Lower leg skin (tissue), 4 donors: Measurements from ENCODE around the gene SETD3. TPM values are rescaled to one million over a fixed set of nuclear protein-coding genes. Genes with fewer than 3 reads are reported as not detected.

Experiments used
- DNase-seq, 2 donors: peaks; one replicate each; pipeline ENCODE4 v3.0.0-alpha.2; 2019; ENCODE audit warnings: low spot score in 2 of 2
- H3K4me3 ChIP-seq: fragments of 200-600 bp; sonication (generic); 2 replicates; pipeline ENCODE4 v1.5.1; 2017; ENCODE audit warnings: mild to moderate bottlenecking, low read depth; ENCODE audit not compliant: poor library complexity, severe bottlenecking
- CTCF ChIP-seq, 3 donors: fragments of 450-650 bp; IDR thresholded peaks; one replicate each; pipeline ENCODE4 v1.5.1; 2016; ENCODE audit warnings: antibody characterized with exemption in 3 of 3, mild to moderate bottlenecking in 3 of 3, moderate library complexity in 2 of 3
- POLR2A ChIP-seq, 2 donors: fragments of 450-650 bp; IDR thresholded peaks; one replicate each; pipeline ENCODE4 v1.6.1; 2016 to 2017; ENCODE audit warnings: antibody characterized with exemption in 2 of 2, mild to moderate bottlenecking in 1 of 2, moderate library complexity in 1 of 2
- WGBS, 2 donors: methylation state at CpG; one replicate each; pipeline ENCODE4 v1.1.5; 2018; 5-methylcytosine and 5-hydroxymethylcytosine counted together
- intact Hi-C: fragments of 100-400 bp; cut with DNase I; formaldehyde crosslinking; loops from one replicate; pipeline ENCODE4 v1.15.0; 2023; ENCODE audit warnings: low total_unique reads
- total RNA-seq, 4 donors: library from RNA; depleted of rRNA; stranded (reverse); fragments of >200 nt; gene quantifications; one replicate each; pipeline ENCODE4 v1.1.0, GENCODE V29; 2016

The SETD3 gene
- total RNA-seq, 4 donors from 2014 or later = 36.8 to 62.5 (median 47.6) TPM

- 65 to 71% methylated on average over 12 of the region's 12 CpGs for WGBS, 2 donors
- H3K4me3 ChIP-seq = no peak overlapping the region
- intact Hi-C loops = no loop called here
- TF ChIP-seq POLR2A (IDR thresholded peaks at IDR 0.05) = no peak
- TF ChIP-seq CTCF (IDR thresholded peaks at IDR 0.05) = no peak
- no peak for DNase-seq
These were observed 122.7 kb downstream of the SETD3 start for GRCh38 chr14:99357916-99358390.

- TF ChIP-seq CTCF (IDR thresholded peaks at IDR 0.05) (no peak), POLR2A (IDR thresholded peaks at IDR 0.05) (no peak)
- intact Hi-C loops = no loop called here
- DNase-seq = no peak
These were observed 123.3 kb downstream of the SETD3 start for GRCh38 chr14:99357151-99357915.

GRCh38 chr14:99356031-99356608 is 124.5 kb downstream of the SETD3 start:
- TF ChIP-seq CTCF (IDR thresholded peaks at IDR 0.05) = no peak
- TF ChIP-seq POLR2A (IDR thresholded peaks at IDR 0.05) = no peak
- H3K4me3 ChIP-seq = no peak overlapping the region
- WGBS, 2 donors = 92 to 95% methylated on average over 15 of the region's 15 CpGs
- intact Hi-C loops = no loop called here
- no peak for DNase-seq

More at GRCh38 chr14:99357151-99357915, 123.3 kb downstream of the SETD3 start:
- H3K4me3 ChIP-seq = no peak overlapping the region
- 66 to 76% methylated on average over 13 to 15 of the region's 15 CpGs for WGBS, 2 donors

GRCh38 chr14:99354166-99354875 is 126.3 kb downstream of the SETD3 start:
- WGBS, 2 donors = 88 to 89% methylated on average over 7 of the region's 7 CpGs
- no peak for DNase-seq
- TF ChIP-seq POLR2A (IDR thresholded peaks at IDR 0.05) = no peak
- TF ChIP-seq CTCF (IDR thresholded peaks at IDR 0.05) = no peak
- intact Hi-C loops = no loop called here
- no peak overlapping the region for H3K4me3 ChIP-seq

GRCh38 chr14:99352688-99353280 is 127.9 kb downstream of the SETD3 start:
- no peak for DNase-seq
- TF ChIP-seq POLR2A (IDR thresholded peaks at IDR 0.05) (no peak), CTCF (IDR thresholded peaks at IDR 0.05) (no peak)
- no peak overlapping the region for H3K4me3 ChIP-seq
- 91 to 94% methylated on average over 26 of the region's 26 CpGs for WGBS, 2 donors
- intact Hi-C loops = no loop called here
